PFSK-1 (cell line): ENCODE measurements around the gene KPTN.

Experiments used
- FOXP2 ChIP-seq: optimal IDR thresholded peaks from 2 replicates; pipeline ENCODE3; 2011; ENCODE audit warnings: borderline replicate concordance, control low read depth, inconsistent platforms; ENCODE audit not compliant: insufficient read depth; ENCODE audit errors: extremely low read length, extremely low read depth
- POLR2AphosphoS5 ChIP-seq: IDR thresholded peaks from 2 replicates; pipeline ENCODE4 v1.6.1; 2012; ENCODE audit warnings: low read depth, mild to moderate bottlenecking, control low read depth, low read length, moderate library complexity
- TAF1 ChIP-seq: IDR thresholded peaks from 2 replicates; pipeline ENCODE4 v1.6.1; 2012; ENCODE audit warnings: low read length, control low read depth, borderline replicate concordance; ENCODE audit not compliant: insufficient read depth

DNA sequence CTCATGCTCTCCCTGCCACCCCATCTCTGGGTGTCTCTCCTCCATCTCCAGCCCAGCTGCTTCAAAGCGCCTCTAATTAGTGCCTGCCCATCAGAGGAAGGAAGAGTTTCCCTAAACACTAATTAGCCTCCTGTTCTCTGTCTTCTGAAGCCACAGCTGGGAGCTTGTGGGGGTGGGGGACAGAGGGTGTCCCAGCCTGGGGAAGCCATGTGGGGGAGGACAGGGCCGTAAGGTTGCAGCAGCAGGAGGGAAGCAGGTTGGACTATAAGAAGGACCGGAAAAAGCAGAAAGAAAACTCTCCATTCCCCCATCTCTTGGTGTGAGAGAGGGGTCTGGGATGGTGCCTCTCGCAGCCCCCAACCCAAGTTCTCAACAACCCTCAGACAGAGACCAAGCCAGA, 38.5 kb downstream of the KPTN start:
- no peak for TF ChIP-seq POLR2AphosphoS5
- TF ChIP-seq FOXP2: no peak
- TF ChIP-seq TAF1: no peak
